H1 (cell line): ENCODE results near the gene GRID1. TPM values are rescaled to one million over a fixed set of nuclear protein-coding genes. Genes with fewer than 3 reads are reported as not detected.

Experiments
- CTCF ChIA-PET: fragments of 300-600 bp; sonication (Branson Sonifier 250); formaldehyde crosslinking; loops from one replicate; lab custom pipeline; 2021; ENCODE audit not compliant: partially characterized antibody; lab: Charles Lee
- POLR2A ChIA-PET: fragments of 300-600 bp; sonication (Branson Sonifier 250); formaldehyde crosslinking; loops from one replicate; lab custom pipeline; 2021; ENCODE audit warnings: inconsistent platforms; ENCODE audit not compliant: partially characterized antibody; lab: Charles Lee
- DNase-seq, 2 experiments: peaks; one replicate each; pipeline versions ENCODE4 v3.0.0 to v3.0.0-alpha.2; 2010 to 2022; ENCODE audit warnings: low spot score in 2 of 2, low read depth in 1 of 2, mixed read lengths in 1 of 2
- FAIRE-seq: peaks from 2 replicates; lab custom pipeline; 2011; peaks lifted over from hg19 to GRCh38; lab: Jason Lieb, UNC
- H2AFZ ChIP-seq: 2 replicates; pipeline ENCODE4 v1.8.1; 2012; ENCODE audit warnings: low read length, inconsistent platforms
- H2AK5ac ChIP-seq: 2 replicates; pipeline ENCODE4 v1.6.1; 2013; ENCODE audit warnings: low read depth, low read length
- H2BK120ac ChIP-seq: replicated peaks from 2 replicates; pipeline ENCODE3; 2013; ENCODE audit warnings: low read depth, low read length, inconsistent platforms
- H2BK12ac ChIP-seq: 2 replicates; pipeline ENCODE4 v1.6.1; 2013; ENCODE audit warnings: low read depth, low read length
- H2BK15ac ChIP-seq: 2 replicates; pipeline ENCODE4 v1.6.1; 2013; ENCODE audit warnings: low read length
- H2BK20ac ChIP-seq: 2 replicates; pipeline ENCODE4 v1.6.1; 2013; ENCODE audit warnings: low read length
- H2BK5ac ChIP-seq: 2 replicates; pipeline ENCODE4 v1.6.1; 2013; ENCODE audit warnings: low read depth, low read length
- H3K14ac ChIP-seq: 2 replicates; pipeline ENCODE4 v1.6.1; 2013; ENCODE audit warnings: inconsistent platforms; ENCODE audit not compliant: insufficient read length
- H3K18ac ChIP-seq: 2 replicates; pipeline ENCODE4 v1.6.1; 2013; ENCODE audit warnings: low read length; ENCODE audit errors: extremely low read depth
- H3K23ac ChIP-seq: 2 replicates; pipeline ENCODE4 v1.6.1; 2013; ENCODE audit warnings: inconsistent platforms; ENCODE audit not compliant: insufficient read length
- H3K23me2 ChIP-seq: 2 replicates; pipeline ENCODE4 v1.6.1; 2013; ENCODE audit warnings: low read depth, low read length
- H3K27ac ChIP-seq: 2 replicates; pipeline ENCODE4 v1.6.1; 2011; ENCODE audit warnings: low read depth, low read length, inconsistent platforms
- H3K27me3 ChIP-seq, 4 experiments: replicated peaks in 1 of 4; 1 replicate in 1 of 4; 2 replicates in 3 of 4; pipeline versions ENCODE4 v1.6.1 to v1.8.1; 2011 to 2013; ENCODE audit warnings: low read length in 3 of 4, mild to moderate bottlenecking in 3 of 4, inconsistent platforms in 2 of 4, mixed read lengths in 2 of 4, moderate library complexity in 1 of 4; ENCODE audit not compliant: control insufficient read depth in 3 of 4, insufficient read depth in 3 of 4; ENCODE audit errors: extremely low read depth in 1 of 4
- H3K36me3 ChIP-seq, 4 experiments: 2 replicates each; pipeline versions ENCODE4 v1.6.1 to v1.8.1; 2011 to 2013; ENCODE audit warnings: mild to moderate bottlenecking in 4 of 4, low read length in 3 of 4, moderate library complexity in 2 of 4, control low read depth in 1 of 4, inconsistent platforms in 1 of 4; ENCODE audit not compliant: insufficient read depth in 4 of 4, control insufficient read depth in 2 of 4
- H3K4ac ChIP-seq: replicated peaks from 2 replicates; pipeline ENCODE3; 2013; ENCODE audit warnings: low read length, low read depth, mixed read lengths, inconsistent platforms; ENCODE audit not compliant: insufficient read length
- H3K4me1 ChIP-seq, 4 experiments: replicated peaks in 1 of 4; 1 replicate in 1 of 4; 2 replicates in 3 of 4; pipeline versions ENCODE4 v1.6.1 to v1.8.1; 2011 to 2013; ENCODE audit warnings: low read length in 3 of 4, inconsistent platforms in 2 of 4, mixed read lengths in 1 of 4; ENCODE audit not compliant: insufficient read depth in 4 of 4, control insufficient read depth in 3 of 4
- H3K4me2 ChIP-seq, 2 experiments: 2 replicates each; pipeline versions ENCODE4 v1.6.1 to v1.8.1; 2011 to 2013; ENCODE audit warnings: low read depth in 2 of 2, low read length in 2 of 2, control low read depth in 1 of 2, inconsistent platforms in 1 of 2, mild to moderate bottlenecking in 1 of 2; ENCODE audit not compliant: insufficient read depth in 1 of 2
- H3K4me3 ChIP-seq, 4 experiments: fragments of 200-600, 300-600 bp in 1 of 4; sonication (generic), shearing (Covaris generic), sonication (Bioruptor Twin) in 1 of 4; 2 replicates each; pipeline versions ENCODE4 v1.5.1 to v1.8.1; 2011 to 2016; ENCODE audit warnings: low read length in 4 of 4, low read depth in 3 of 4, control low read depth in 2 of 4, inconsistent platforms in 2 of 4, mild to moderate bottlenecking in 2 of 4, mixed read lengths in 1 of 4, moderate library complexity in 1 of 4; ENCODE audit not compliant: insufficient read depth in 2 of 4; ENCODE audit errors: extremely low read depth in 1 of 4
- H3K56ac ChIP-seq: replicated peaks from 2 replicates; pipeline ENCODE3; 2013; ENCODE audit warnings: low read depth, mild to moderate bottlenecking, mixed read lengths, low read length, inconsistent platforms; ENCODE audit not compliant: insufficient read length
- H3K79me1 ChIP-seq: 2 replicates; pipeline ENCODE4 v1.6.1; 2013; ENCODE audit warnings: low read depth, low read length, control low read depth
- H3K79me2 ChIP-seq, 2 experiments: 2 replicates each; pipeline versions ENCODE4 v1.6.1 to v1.8.1; 2012 to 2013; ENCODE audit warnings: low read length in 2 of 2, mild to moderate bottlenecking in 2 of 2, inconsistent platforms in 1 of 2; ENCODE audit not compliant: insufficient read depth in 2 of 2, control insufficient read depth in 1 of 2
- H3K9ac ChIP-seq, 4 experiments: replicated peaks in 1 of 4; 1 replicate in 1 of 4; 2 replicates in 3 of 4; pipeline versions ENCODE4 v1.6.1 to v1.8.1; 2011 to 2013; ENCODE audit warnings: low read depth in 3 of 4, low read length in 3 of 4, control low read depth in 2 of 4, mild to moderate bottlenecking in 2 of 4, moderate library complexity in 2 of 4, inconsistent platforms in 1 of 4; ENCODE audit errors: extremely low read depth in 1 of 4
- H3K9me3 ChIP-seq, 2 experiments: 2 replicates each; pipeline versions ENCODE4 v1.6.1 to v1.8.1; 2012 to 2013; ENCODE audit warnings: mild to moderate bottlenecking in 2 of 2, moderate library complexity in 2 of 2, control low read depth in 1 of 2, inconsistent platforms in 1 of 2, low read depth in 1 of 2, low read length in 1 of 2, mixed read lengths in 1 of 2; ENCODE audit not compliant: insufficient read depth in 2 of 2
- H4K20me1 ChIP-seq, 2 experiments: replicated peaks in 1 of 2; 2 replicates each; pipeline versions ENCODE3 to v1.8.1; 2011 to 2013; ENCODE audit warnings: inconsistent platforms in 2 of 2, low read length in 2 of 2, mild to moderate bottlenecking in 1 of 2; ENCODE audit not compliant: insufficient read depth in 2 of 2, control insufficient read depth in 1 of 2
- H4K5ac ChIP-seq: 2 replicates; pipeline ENCODE4 v1.6.1; 2013; ENCODE audit warnings: low read length, low read depth, mixed read lengths, inconsistent platforms; ENCODE audit not compliant: insufficient read length
- H4K8ac ChIP-seq: 2 replicates; pipeline ENCODE4 v1.8.0; 2013; ENCODE audit warnings: mild to moderate bottlenecking, moderate library complexity, low read length, inconsistent platforms; ENCODE audit not compliant: insufficient read depth; ENCODE audit errors: extremely low read depth
- H4K91ac ChIP-seq: replicated peaks from 2 replicates; pipeline ENCODE3; 2013; ENCODE audit warnings: low read length, mixed read lengths, inconsistent platforms; ENCODE audit not compliant: insufficient read length
- TCF12 ChIP-seq: IDR thresholded peaks from 2 replicates; pipeline ENCODE4 v1.6.1; 2011; ENCODE audit warnings: low read depth, mild to moderate bottlenecking, low read length
- WGBS, 2 experiments: shearing (Covaris generic) in 1 of 2; methylation state at CpG; one replicate each; pipeline versions ENCODE4 v1.1.6 to v1.1.7; 2013 to 2015; ENCODE audit warnings: low lambda C conversion rate in 2 of 2, mixed read lengths in 2 of 2, inconsistent platforms in 1 of 2, low coverage in 1 of 2, missing lambda C conversion rate in 1 of 2; ENCODE audit not compliant: insufficient replicate concordance in 2 of 2, insufficient coverage in 1 of 2, insufficient read length in 1 of 2; ENCODE audit errors: extremely low coverage in 1 of 2, missing lambda C conversion rate in 1 of 2; 5-methylcytosine and 5-hydroxymethylcytosine counted together
- polyA plus RNA-seq, 7 experiments: library from polyadenylated mRNA; depleted of rRNA in 3 of 7; stranded (reverse) in 5 of 7; unstranded in 2 of 7; fragments of >200 nt in 5 of 7; fragments of 200-250 nt in 2 of 7; gene quantifications; 1 replicate in 5 of 7; 2 replicates in 1 of 7; 4 replicates in 1 of 7; pipeline versions ENCODE4 v1.2.1 to v1.2.3, GENCODE V29; 2011 to 2013; ENCODE audit warnings: missing spikeins in 2 of 7, mixed read lengths in 2 of 7
- total RNA-seq: library from RNA; stranded (reverse); fragmentation: NEBNext Ultra II Directional; extraction: Animal tissue kit (Norgen Biotek cat#: 25700); gene quantifications from 2 replicates; pipeline ENCODE4 v1.2.1, GENCODE V29; 2021

GRID1 gene
- total and polyA plus RNA-seq, 2 of the 8 experiments (the other 6 are each of a cell fraction or from before 2014, with no cell fraction given) = 0.22 to 0.30 TPM

GRCh38 chr10:86148117-86148516 lies 218.5 kb downstream of the GRID1 start:
- DNase-seq (no peak), FAIRE-seq (no peak)
- Histone ChIP-seq H3K14ac (no peak overlapping the region), H3K56ac (no peak overlapping the region), H3K4me1 (peaks cover 0 to 2% (median 0%) of the 10 kb centered on the region in 4 experiments; a peak in 3 of 7 replicates), H2BK15ac (no peak overlapping the region), H2BK5ac (no peak overlapping the region), H3K36me3 (no peaks in the 10 kb centered on the region), H3K79me2 (no peaks in the 10 kb centered on the region), H2BK20ac (no peak overlapping the region), H3K4me3 (no peak overlapping the region), H2AFZ (no peak overlapping the region), H3K9ac (no peak overlapping the region), H3K23me2 (no peaks in the 10 kb centered on the region), H4K20me1 (no peaks in the 10 kb centered on the region), H3K4me2 (no peak overlapping the region), H3K27ac (no peak overlapping the region), H4K91ac (no peak overlapping the region), H3K18ac (no peak overlapping the region), H3K23ac (no peak overlapping the region), H3K79me1 (no peaks in the 10 kb centered on the region), H2AK5ac (no peak overlapping the region), H2BK120ac (no peak overlapping the region), H4K5ac (no peak overlapping the region), H4K8ac (no peak overlapping the region), H3K4ac (no peak overlapping the region), H2BK12ac (no peak overlapping the region), H3K27me3 (no peaks in the 10 kb centered on the region), H3K9me3 (no peaks in the 10 kb centered on the region)
- ChIA-PET CTCF (interaction anchor here (0.8 kb wide), 1 partner anchor 9 kb away, joined by 3 read pairs; no protein-coding TSS in a partner anchor), POLR2A (no interaction called here)
- 91% methylated on average over 2 of the region's 2 CpGs; no CpG with 5 or more reads in 1 of the 2 experiments for WGBS, 2 experiments
- TF ChIP-seq TCF12 = no peak
